Osteoblast (primary cell): Measurements from ENCODE around the gene NRM. TPM values are rescaled to one million over a fixed set of nuclear protein-coding genes. Genes with fewer than 3 reads are reported as not detected.

Source experiments
- DNase-seq: peaks from one replicate; pipeline ENCODE4 v3.0.0; 2011; ENCODE audit warnings: low spot score, mixed read lengths; ENCODE audit not compliant: insufficient read length; ENCODE audit errors: missing footprints
- H2AFZ ChIP-seq: 2 replicates; pipeline ENCODE4 v1.6.0; 2011; ENCODE audit warnings: mild to moderate bottlenecking, low read length
- H3K27ac ChIP-seq: 2 replicates; pipeline ENCODE4 v1.5.1; 2011; ENCODE audit warnings: mild to moderate bottlenecking, low read depth, low read length, moderate library complexity
- H3K27me3 ChIP-seq: 2 replicates; pipeline ENCODE4 v1.6.0; 2012; ENCODE audit warnings: mild to moderate bottlenecking, control low read depth, inconsistent platforms, low read length, moderate library complexity; ENCODE audit not compliant: insufficient read depth
- H3K36me3 ChIP-seq: 2 replicates; pipeline ENCODE4 v1.5.1; 2011; ENCODE audit warnings: mild to moderate bottlenecking, low read length, control low read depth, moderate library complexity; ENCODE audit not compliant: insufficient read depth
- H3K4me1 ChIP-seq: 2 replicates; pipeline ENCODE4 v1.5.1; 2011; ENCODE audit warnings: mild to moderate bottlenecking, low read length, control low read depth, moderate library complexity; ENCODE audit not compliant: insufficient read depth
- H3K4me2 ChIP-seq: 2 replicates; pipeline ENCODE4 v1.6.0; 2011; ENCODE audit warnings: mild to moderate bottlenecking, low read length; ENCODE audit not compliant: insufficient read depth
- H3K4me3 ChIP-seq: fragments of 200-600 bp; sonication (generic); 3 replicates; pipeline ENCODE4 v1.5.1; 2012; ENCODE audit warnings: mild to moderate bottlenecking, low read length, inconsistent platforms; ENCODE audit not compliant: insufficient read depth
- H3K79me2 ChIP-seq: 2 replicates; pipeline ENCODE4 v1.6.0; 2012; ENCODE audit warnings: mild to moderate bottlenecking, low read length, control low read depth, inconsistent platforms; ENCODE audit not compliant: insufficient read depth
- H3K9me3 ChIP-seq: 2 replicates; pipeline ENCODE4 v1.5.1; 2011; ENCODE audit warnings: low read depth, low read length, control low read depth
- H4K20me1 ChIP-seq: 2 replicates; pipeline ENCODE4 v1.6.0; 2012; ENCODE audit warnings: mild to moderate bottlenecking, low read length, control low read depth; ENCODE audit not compliant: insufficient read depth
- CTCF ChIP-seq: IDR thresholded peaks from 2 replicates; pipeline ENCODE4 v1.5.1; 2011; ENCODE audit warnings: mild to moderate bottlenecking, low read depth, low read length, moderate library complexity; ENCODE audit errors: extremely low read depth
- total RNA-seq: library from RNA; depleted of rRNA; stranded (reverse); fragments of >200 nt; gene quantifications from 2 replicates; pipeline ENCODE4 v1.2.3, GENCODE V29; 2012

The NRM gene
- total RNA-seq, 1 donor = 3.3 TPM

GRCh38 chr6:30732237-30732943 is 41.6 kb upstream of the NRM start:
- Histone ChIP-seq H3K27me3 (no peaks in the 10 kb centered on the region), H3K27ac (no peak overlapping the region), H4K20me1 (peaks cover 9% of the 10 kb centered on the region), H3K4me1 (peaks cover 7% of the 10 kb centered on the region), H3K9me3 (no peaks in the 10 kb centered on the region), H3K4me3 (no peak overlapping the region), H3K36me3 (peaks cover 78% of the 10 kb centered on the region), H2AFZ (no peak overlapping the region), H3K4me2 (no peak overlapping the region), H3K79me2 (peaks cover 15% of the 10 kb centered on the region)
- no peak for DNase-seq
- no peak for TF ChIP-seq CTCF

- Histone ChIP-seq H3K4me1 (peaks cover 9% of the 10 kb centered on the region), H3K79me2 (peaks cover 10% of the 10 kb centered on the region), H3K36me3 (peaks cover 73% of the 10 kb centered on the region), H3K9me3 (no peaks in the 10 kb centered on the region), H3K4me2 (no peak overlapping the region), H3K27me3 (no peaks in the 10 kb centered on the region), H3K27ac (no peak overlapping the region), H3K4me3 (no peak overlapping the region), H4K20me1 (peaks cover 10% of the 10 kb centered on the region), H2AFZ (no peak overlapping the region)
- DNase-seq = peak; percentile 76
- peak; percentile 22 for TF ChIP-seq CTCF
Measured at GRCh38 chr6:30730601-30731435, 40.0 kb upstream of the NRM start.

- Histone ChIP-seq H3K9me3 (no peaks in the 10 kb centered on the region), H4K20me1 (peaks cover 36% of the 10 kb centered on the region), H3K4me3 (no peak overlapping the region), H3K27ac (peak overlapping the region; percentile 27), H3K36me3 (peaks cover 79% of the 10 kb centered on the region), H2AFZ (no peak overlapping the region), H3K4me1 (peaks cover 34% of the 10 kb centered on the region), H3K79me2 (peaks cover 31% of the 10 kb centered on the region), H3K27me3 (no peaks in the 10 kb centered on the region), H3K4me2 (no peak overlapping the region)
- peak; percentile 79 for DNase-seq
- TF ChIP-seq CTCF = peak; percentile 38
Measured at GRCh38 chr6:30727920-30728553, 37.3 kb upstream of the NRM start.
